GM12878 (cell line): ENCODE results near the gene CLIC5.

ENCODE experiments used
- CREM ChIP-seq: IDR thresholded peaks from 2 replicates; pipeline ENCODE4 v1.6.1; 2014; ENCODE audit warnings: antibody characterized with exemption, low read depth
- TF ChIP-seq, protein P1 (sequence below): fragments of 150-350 bp; IDR thresholded peaks from 2 replicates; pipeline ENCODE4 v1.6.1; 2016; ENCODE audit warnings: low read depth, low read length
- TF ChIP-seq, protein P2 (sequence below): fragments of 450-650 bp; IDR thresholded peaks from 2 replicates; pipeline ENCODE4 v1.6.1; 2017; ENCODE audit warnings: mild to moderate bottlenecking

DNA sequence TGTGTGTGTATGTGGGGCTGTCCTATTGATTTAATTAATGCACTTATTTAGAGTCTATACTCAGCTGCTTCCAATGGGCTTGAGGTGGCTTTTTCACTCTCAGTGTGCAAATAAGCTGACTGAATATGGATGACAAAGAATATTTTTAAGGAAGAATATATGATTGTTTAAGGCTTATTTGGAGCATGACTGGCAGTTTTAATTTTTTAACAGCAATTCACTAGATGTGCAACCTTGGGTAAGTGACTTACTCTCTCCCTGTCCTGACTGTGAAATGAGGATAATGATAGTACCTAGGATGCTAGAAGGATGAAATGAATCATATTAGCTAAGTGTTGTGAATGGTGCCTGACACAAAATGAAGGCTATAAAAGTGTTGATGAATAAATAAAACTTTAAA, 67.9 kb downstream of the CLIC5 start:
- TF ChIP-seq, protein P1, sequence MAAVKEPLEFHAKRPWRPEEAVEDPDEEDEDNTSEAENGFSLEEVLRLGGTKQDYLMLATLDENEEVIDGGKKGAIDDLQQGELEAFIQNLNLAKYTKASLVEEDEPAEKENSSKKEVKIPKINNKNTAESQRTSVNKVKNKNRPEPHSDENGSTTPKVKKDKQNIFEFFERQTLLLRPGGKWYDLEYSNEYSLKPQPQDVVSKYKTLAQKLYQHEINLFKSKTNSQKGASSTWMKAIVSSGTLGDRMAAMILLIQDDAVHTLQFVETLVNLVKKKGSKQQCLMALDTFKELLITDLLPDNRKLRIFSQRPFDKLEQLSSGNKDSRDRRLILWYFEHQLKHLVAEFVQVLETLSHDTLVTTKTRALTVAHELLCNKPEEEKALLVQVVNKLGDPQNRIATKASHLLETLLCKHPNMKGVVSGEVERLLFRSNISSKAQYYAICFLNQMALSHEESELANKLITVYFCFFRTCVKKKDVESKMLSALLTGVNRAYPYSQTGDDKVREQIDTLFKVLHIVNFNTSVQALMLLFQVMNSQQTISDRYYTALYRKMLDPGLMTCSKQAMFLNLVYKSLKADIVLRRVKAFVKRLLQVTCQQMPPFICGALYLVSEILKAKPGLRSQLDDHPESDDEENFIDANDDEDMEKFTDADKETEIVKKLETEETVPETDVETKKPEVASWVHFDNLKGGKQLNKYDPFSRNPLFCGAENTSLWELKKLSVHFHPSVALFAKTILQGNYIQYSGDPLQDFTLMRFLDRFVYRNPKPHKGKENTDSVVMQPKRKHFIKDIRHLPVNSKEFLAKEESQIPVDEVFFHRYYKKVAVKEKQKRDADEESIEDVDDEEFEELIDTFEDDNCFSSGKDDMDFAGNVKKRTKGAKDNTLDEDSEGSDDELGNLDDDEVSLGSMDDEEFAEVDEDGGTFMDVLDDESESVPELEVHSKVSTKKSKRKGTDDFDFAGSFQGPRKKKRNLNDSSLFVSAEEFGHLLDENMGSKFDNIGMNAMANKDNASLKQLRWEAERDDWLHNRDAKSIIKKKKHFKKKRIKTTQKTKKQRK = no peak
- TF ChIP-seq CREM = no peak
- TF ChIP-seq, protein P2, sequence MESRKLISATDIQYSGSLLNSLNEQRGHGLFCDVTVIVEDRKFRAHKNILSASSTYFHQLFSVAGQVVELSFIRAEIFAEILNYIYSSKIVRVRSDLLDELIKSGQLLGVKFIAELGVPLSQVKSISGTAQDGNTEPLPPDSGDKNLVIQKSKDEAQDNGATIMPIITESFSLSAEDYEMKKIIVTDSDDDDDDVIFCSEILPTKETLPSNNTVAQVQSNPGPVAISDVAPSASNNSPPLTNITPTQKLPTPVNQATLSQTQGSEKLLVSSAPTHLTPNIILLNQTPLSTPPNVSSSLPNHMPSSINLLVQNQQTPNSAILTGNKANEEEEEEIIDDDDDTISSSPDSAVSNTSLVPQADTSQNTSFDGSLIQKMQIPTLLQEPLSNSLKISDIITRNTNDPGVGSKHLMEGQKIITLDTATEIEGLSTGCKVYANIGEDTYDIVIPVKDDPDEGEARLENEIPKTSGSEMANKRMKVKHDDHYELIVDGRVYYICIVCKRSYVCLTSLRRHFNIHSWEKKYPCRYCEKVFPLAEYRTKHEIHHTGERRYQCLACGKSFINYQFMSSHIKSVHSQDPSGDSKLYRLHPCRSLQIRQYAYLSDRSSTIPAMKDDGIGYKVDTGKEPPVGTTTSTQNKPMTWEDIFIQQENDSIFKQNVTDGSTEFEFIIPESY = no peak
